ENCODE data around the gene B4GALT7.

DNA sequence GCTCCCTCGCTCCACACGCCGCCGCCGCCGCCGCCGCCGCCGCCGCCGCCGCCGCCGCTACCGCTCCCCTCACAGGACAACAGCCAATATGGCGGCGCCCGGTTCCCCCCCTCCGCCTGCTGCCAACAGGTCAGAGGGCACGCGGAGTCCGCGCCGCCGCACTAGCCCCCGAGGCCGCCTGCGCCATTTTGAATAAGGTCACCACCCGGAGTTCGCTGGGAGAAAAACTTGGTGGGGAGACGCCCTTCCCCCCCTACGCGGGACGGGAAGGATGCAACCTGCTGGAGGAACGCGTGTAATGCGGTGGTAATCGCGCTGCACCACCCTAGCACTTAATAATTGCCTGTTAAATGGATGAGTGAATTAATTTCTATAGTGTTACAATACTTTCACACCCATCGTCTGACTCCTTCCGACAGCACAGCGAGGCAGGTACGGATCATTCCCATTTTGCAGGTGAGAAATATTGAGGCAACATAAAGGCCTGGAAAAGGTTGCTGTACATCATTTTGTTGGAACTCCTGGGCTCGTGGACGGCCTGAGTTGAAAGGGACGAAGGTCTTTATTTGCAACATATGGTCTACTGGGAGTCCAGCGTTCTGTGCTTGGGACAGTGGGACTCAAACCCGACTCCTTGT, 45.3 kb upstream of the B4GALT7 start, which contains the start of gene FAM193B:
- TF ChIP-seq CTCF (IDR thresholded peaks at IDR 0.05) (peak in 1 of 2 donors; percentile 36), EP300 (IDR thresholded peaks at IDR 0.05) (no peak), POLR2A (IDR thresholded peaks at IDR 0.05) (no peak), POLR2AphosphoS5 (IDR thresholded peaks at IDR 0.05) (peak in 2 of 3 donors; percentile 42 to 83)
